Stimulated activated CD4-positive, alpha-beta T cell treated with anti-CD3 and anti-CD28 coated beads, Interleukin-2, amount 100 ng/mL, for 24 hours (primary cell): ENCODE data around the gene IBA57.

Experiments used
- DNase-seq, 2 donors: peaks; one replicate each; pipeline ENCODE4 v3.0.0-alpha.2; 2020

IBA57 gene

DNA sequence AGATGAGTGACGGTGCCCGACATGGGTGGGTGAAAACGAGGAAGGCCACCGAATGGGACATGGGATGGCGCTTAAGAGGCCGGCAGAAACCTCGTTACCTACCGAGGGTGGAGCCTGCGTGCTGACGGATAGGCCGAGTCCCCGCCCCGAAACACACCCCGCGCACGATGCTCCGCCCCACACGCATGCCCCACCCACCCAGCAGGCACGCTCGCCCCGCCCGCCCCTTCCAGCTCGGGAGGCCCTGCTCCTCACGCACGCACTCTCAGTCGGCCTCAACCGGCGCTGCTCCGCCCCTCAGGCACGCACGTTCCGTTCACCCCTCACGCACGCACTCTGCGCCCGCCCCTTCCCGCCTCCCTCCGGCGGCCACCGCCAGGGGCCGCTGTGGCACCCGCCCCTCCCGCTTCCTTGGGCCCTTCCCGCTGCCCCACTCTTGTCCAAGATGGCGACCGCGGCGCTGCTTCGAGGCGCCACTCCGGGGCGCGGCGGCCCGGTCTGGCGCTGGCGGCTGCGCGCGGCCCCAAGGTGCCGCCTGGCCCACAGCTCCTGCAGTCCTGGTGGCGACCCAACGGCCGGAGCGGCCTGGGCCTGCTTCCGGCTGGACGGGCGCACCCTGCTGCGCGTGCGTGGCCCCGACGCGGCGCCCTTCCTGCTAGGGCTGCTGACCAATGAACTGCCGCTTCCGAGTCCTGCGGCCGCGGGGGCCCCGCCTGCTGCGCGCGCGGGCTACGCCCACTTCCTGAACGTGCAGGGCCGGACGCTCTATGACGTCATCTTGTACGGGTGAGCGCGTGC is at the start of gene IBA57:
Gene IBA57, plus strand, starts transcription at position 433 of the 798 bp plus-strand sequence. Its CDS starts 13 bp downstream, at position 446.
- peak; percentile 99 for DNase-seq

DNA sequence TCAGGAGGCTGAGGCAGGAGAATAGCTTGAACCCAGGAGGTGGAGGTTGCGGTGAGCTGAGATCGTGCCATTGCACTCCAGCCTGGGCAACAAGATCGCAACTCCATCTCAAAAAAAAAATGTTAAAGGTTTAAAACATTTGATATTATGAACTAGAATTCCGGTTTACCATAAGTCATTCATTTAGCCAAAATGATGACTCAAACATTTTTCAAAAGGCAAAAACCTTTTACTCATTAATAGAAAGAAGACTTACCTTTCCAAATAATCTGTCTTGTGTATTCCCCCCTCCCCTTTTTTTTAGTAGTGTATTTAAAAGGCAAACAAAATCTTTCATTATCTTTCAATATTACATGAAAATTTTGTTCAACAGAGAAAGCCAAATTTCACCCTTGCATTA is 48.3 kb upstream of the IBA57 start:
- DNase-seq = no peak

DNA sequence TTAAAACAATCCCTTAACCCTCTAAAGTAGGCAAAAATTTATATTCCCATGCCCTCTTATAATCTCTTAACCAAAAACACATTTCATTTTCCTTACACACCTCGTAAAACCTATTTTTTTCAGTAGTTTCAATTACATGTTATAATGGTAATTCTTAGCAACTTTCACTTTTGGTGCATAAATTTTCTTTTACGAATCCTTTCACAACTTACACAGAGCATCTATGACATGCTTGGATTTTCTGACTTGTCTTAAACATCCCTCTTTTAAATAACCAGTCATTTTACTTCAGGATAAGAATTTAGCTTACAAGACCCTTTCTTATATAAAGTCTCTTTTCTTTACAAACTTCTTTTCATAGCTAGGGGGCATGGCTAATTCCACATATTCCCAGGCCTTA is 47.6 kb upstream of the IBA57 start:
- DNase-seq = no peak

DNA sequence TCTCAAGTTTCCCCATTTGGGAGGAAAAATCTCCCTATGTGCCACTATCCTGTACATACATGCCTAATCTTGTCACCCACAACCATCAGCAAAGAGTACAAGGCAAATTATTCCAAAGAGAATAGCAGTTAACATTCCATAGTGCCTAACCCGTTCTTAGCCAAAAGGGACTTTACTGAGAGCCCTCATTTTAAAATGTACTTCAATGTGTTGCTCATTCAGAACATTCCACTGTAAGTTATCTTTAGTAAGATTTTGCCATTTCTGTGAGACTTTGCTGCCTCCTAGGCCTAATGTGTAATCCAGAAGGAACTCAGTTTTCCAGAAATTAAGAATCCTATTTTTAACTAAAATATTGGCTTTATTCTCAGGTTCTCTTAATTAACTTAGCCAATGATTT is 45.3 kb upstream of the IBA57 start:
- DNase-seq = no peak

DNA sequence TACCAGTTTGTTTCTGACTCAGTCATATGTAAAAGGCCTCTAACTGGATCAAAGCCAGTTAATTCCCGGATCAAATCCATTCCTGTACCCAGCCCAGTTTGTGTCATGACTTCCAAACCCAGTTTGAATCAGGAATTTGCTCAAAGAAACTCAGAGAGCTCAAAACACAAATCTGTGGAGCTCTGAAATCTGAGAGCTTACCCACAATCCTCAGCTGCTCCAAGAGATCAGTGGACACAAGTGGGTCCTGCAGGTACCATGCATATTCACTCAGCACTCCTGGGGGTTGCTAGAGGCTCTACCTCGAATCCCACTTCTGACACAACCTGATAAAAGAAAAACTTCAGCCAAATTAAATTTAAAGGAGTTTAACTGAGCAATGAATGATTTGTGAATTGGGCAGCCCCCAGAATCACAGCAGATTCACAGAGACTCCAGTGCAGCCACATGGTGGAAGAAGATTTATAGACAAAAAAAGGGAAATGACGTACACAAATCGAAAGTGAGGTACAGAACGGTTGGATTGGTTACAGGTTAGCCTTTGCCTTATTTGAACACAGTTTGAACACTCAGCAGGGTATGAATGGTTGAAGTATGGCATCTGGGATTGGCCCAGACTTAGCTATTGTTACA is 44.6 kb upstream of the IBA57 start:
- DNase-seq = no peak

DNA sequence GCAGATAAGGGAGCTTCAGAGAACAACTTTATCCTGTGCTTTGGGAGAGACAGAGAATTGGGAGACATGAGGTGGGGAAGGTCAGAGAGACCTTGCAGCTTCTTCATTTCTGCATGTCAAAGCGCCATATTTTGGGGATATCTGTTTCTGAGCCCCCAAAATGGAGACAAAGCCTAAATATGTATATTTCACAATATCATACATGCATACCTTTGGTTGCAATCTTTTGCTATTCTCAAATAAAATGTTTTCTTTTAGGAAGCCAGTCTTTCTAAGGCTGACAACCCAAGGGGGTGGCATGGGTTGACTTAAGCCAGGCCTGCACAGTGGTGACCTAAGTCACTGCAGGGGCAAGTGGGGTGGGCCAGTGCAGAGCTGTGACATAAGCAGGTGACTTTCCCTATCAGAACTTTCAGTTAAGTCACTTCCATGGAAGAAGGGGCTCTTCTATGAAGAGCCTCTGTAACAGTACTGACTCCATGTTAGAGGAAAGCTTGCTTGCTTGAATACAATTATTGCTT is 42.6 kb upstream of the IBA57 start:
- no peak for DNase-seq

DNA sequence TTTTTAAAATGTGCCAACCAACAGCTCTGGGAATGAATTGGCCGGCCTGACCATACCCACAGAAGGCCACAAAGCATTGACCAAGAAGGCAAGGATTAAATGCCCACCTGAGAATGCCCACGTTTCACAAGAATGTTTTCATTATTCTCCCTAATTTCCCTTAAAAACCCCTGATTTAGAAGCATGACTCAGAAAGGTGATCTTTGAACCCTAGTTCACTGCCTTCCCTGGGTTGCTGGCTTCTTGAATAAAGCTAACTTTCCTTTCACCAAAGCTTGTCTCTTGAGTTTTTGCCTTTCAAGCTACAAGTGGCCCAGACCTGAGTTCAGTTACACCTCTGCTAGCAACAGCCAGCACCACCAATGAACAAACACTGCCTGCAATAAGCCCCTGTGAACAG is 42.1 kb upstream of the IBA57 start:
- DNase-seq = no peak

DNA sequence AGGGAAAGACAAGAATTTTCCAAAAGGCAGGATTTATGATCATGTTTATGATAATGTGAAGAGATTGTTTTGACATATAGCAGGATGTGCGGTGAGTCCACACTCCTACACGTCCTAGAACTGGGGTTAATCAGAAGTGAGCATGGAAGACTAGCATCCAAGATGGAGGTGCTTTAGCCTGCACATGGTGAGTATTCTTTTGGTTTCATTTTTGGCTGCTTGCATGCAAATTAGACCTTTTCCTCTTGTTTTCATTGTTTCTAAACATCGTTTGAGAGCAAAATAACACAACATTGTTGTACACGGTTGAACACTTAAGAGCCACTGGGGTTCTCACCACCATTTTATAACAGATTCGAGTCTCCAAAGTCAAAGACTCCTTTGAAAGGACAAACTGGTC is 40.4 kb upstream of the IBA57 start:
- no peak for DNase-seq

DNA sequence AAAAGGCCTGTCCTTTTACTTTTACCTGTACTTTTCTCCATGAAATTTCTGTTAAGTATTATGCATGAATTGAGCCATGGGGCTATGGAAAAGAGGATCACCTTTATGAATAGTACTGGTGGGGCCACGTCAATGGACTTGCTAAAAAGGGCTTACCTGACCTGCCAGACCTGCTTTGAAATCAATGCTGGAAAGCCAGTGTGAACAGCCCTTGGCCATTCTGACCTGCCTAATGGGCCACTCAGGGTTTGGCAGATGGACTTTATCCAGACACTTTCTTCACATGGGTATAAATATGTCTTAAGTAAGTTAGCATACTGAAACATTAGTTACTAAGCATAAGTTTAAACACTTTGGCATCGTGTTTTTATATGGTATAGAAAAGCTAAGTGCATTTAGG is 33.8 kb upstream of the IBA57 start:
- no peak for DNase-seq

DNA sequence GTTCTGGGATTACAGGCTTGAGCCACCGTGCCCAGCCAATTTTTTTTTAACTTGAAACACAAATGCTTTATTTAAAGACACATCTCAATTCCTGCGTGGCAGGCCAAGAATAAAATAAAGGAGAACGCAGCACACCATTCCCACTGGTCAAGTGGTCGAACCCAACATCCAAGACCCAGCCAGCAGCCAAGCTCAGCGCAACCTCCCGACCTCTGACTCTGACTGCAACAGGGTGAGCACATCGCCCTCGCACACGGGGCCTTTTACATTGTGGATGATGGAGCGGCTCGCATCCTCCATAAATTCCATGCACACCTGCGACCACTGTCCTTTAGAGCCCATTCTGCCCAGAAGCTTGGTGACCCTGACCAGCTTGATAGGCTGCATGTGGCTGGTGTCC is 31.0 kb upstream of the IBA57 start:
- no peak for DNase-seq

DNA sequence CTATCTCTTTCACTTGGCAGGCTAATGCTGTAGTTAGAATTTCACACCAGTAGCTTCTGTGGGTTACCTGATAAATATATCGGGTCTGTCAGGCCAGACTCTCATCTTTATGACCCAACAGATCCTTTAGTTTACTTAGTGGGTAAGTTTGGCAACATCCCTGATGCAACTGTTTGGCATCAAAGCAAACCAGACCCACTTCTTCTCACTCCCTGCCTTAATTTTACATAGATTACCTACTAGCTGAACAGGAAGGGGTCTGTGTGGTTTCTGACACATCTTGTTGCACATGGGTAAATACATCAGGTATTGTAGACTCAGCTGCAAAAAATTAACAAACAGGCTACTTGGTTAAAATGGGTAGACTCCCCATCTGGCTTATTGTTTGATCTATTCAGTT is 28.7 kb upstream of the IBA57 start:
- DNase-seq = no peak

DNA sequence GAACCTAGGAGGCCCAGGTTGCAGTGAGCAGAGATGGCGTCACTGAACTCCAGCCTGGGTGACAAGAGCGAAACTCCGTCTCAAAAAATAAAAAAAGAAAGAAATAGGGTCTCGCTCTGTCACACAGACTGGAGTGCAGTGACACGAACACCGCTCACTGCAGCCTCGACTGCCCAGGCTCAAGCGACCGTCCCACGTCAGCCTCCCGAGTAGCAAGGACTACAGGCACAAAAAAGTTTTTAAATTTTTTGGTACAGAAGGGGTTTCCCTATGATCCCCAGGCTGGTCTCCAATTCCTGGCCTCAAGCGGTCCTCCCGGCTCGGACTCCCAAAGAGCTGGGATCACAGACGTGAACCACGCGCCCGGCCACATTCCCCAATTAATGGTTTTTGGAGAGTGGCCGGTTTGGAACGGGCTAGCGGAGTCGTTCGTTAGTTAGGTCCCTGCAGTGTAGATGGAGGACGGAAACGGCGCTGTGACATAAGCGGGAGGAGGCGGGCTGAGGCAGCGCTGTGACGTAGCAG is 26.1 kb upstream of the IBA57 start:
- no peak for DNase-seq

DNA sequence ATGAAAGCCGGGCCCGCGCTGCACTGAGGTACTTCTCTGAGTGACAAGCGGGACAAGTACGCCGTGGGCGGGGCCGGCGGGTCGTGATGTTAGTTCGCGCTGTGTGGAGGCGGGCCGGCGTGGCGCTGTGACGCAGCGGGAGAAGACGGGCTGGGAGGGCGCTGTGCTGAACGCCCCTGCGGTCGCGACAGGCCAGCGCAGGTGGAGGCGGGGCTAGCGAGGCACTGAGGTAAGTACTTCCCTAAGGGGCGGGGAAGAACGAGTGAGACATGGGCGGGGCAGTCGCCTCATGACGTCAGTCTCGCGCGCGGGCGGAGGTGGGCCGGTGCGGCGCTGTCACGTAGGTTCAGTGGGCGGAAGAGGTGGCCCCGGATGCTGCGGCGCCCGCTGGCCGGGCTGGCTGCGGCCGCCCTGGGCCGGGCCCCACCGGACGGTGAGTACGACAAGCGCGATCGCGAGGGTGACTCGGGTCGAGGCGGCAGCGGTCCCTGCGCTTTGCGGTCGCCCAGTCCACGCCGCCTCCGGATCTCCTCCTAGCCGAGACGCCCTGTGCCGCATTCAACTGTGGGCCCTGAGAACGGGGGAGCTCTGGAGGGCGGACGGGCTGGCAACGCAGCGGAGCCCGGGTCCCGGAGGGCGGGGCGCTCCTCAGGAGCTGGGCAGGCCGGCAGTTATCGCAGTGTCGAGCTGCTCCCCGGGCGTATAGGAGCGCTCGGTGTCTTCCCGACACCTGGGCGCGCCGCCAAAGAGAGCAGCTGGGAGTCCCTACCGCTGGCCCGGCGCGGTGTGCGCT is 25.5 kb upstream of the IBA57 start, which contains the start of gene GUK1:
Gene GUK1, plus strand, starts transcription at position 349 of the 793 bp plus-strand sequence. Its CDS starts 24 bp downstream, at position 373.
- DNase-seq = peak; percentile 100

DNA sequence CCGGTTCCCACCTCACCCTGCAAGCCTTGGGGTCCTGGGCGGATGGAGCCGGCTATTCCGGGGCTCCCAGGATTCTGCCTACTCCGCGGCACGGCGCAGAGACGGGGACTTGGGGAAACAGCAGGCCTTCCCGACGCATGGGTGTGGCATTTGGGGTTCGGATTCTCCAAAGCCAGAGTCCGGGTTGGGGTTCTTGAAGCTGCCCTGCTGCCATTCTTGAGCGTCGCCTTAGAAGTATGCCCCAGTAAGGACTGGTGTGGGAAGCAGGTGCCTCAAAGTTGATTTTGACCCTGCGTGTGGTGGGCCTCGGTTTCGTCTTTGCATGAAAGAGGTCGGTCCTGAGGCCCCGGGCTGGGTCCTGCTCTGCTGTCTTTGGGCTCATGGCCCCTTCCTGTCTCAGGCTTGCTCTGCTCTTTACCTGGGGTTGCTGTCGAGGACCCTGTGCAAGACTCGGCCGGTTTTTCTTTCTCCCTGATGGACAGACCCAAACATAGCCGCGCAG is 24.8 kb upstream of the IBA57 start:
- no peak for DNase-seq

DNA sequence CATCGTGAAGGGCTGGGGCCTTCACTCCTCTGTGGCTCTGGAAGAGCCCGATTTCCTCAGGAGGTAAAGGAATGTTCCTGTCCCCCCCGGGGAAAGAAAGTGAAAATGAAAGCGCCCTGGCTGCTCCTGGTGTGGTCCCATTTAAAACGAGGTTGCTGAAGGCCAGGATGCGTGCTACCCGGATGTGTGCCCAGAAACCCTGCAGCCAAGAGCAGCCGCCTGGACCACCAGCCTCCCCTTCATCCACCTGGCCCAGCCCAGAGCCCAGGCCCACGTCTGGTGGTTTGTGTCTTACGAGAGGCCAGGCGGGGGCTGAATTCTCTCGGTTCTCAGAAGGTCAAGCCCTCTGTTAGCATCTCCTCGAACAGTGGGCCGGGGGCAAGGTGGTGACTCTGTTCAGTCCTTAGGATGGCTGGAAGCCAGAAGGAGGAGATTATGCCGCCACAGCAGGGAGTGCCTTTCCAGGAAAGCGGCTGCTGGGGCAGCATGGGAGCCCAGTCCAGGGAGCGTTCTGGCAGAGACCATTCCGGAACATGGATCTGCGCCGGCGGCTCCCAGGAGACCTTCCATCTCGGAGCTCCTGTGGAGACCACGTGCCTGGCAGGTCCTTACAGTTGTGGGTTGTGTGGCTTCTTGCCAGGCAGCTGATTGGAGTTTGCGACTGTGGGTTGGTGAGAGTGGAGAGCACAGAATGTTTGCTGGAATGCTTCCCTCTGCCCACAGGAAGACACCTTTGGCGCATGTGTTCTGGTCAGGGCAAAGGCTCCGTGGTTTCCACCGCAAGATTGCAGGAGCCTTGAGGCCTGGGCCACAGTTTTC is 24.2 kb upstream of the IBA57 start:
- DNase-seq = peak in 1 of 2 donors; percentile 34

DNA sequence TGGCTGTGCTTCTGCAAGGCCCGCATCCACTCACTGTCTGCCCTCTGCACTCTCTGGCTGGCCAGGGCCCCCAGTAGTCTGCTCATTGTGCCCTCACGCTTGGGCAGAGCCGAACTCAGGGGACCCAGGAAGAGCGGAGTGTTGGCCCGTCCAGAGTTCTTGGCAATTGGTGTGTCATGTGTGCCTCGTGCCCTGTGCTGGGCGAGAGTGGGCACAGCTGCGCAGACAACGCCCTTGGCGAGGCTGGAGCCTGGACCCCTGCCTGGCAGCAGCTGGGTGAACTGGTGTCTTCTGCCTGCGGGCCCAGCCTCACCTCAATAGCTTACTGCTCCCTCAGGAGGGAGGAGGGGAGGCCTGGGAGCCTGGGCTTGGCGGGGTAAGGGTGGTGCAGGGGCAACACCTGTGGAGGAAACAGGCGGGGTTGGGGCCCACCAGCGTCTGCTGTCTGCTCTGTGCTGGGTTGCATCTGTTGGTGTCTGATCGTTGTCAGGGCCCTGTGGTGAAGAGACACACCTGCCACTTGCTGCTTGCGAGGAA is 23.4 kb upstream of the IBA57 start:
- DNase-seq = no peak

DNA sequence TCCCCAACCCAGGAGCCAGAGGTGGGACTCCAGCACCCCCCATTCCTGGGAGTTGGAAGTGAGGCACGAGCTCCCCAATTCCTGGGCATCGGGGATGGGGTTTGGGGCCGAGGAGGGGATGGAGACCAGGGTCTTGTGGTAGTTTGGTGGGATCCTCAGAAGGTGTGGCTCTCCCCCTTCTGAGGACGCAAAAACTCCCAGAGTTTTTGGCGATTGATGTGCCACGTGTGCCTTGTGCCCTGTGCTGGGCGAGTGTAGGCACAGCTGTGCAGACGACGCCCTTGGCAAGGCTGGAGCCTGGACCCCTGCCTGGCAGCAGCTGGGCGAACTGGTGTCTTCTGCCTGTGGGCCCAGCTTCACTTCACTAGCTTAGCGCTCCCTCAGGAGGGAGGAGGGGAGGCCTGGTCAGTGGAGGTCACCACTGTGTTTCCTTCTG is 22.9 kb upstream of the IBA57 start:
- no peak for DNase-seq

DNA sequence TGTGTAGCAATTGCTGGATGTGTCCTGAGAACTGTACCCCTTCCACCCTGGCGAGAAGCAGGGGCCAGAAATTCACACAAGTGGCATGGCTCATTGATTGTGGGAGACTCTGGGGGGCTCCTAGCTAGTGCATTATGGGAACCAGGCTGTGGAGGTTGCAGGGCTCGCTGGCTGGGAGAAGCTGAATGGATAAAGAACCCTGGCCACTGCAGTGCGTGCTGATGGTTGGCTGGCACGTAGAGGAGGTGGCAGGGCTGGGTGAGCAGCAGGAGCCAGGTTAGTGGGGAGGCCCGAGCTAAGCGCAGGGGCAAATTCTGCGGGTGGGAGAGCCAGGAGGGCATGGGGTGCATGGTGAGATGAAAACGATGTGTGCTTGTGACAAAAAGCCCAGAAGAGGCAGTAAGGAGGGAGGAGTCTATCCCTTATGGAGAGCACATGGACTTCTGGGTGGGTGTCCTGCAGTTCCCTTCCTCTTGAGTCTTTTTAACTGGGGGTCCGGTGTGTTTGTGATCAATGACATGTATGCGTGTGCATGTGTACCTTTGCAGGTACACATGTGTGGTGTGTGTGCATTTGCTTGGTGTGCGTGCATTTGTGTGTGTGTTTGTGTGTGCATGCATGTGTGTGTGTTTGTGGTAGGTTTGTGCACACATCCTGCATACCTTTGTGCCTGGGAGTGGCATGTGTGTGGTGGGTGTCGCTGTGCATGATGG is 22.0 kb upstream of the IBA57 start:
- DNase-seq = no peak

DNA sequence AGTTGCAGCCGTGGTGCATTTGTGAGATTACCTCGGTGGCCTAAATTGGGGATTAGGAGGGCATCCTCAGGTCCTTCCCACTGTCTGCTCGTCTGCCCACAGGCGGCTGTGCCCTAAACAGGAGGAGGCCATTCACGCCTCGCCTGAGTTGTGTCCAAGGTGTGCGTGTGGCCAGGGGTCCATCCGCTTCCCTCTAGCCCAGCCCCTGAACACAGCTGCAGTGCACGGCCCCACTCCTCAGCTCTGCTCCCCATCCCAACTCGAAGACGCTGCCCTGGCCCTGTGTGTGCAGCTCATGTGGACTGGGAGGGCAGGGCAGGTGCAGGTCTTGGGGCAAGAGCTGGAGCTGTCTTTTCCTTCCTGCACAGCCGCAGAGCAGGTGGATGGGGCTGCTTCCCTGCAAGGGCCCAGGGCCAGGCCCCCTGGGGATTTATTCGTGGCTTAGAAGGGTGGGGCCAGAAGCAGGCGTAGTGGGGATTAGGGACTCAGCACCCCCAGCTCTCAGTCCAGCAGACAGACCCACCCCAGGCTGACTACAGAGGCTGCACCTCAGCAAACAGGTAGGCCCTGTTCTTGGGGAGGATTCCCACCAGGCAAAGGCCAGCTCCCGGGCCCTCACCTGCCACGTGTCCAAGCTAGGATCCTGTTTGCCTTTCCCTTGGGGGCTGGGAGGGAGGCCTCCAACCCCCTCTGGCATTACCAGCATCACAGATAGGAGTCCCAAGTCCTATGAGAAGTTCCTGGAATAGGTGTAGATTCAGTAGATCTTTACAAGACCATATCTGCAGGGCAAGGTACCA is 21.2 kb upstream of the IBA57 start:
- no peak for DNase-seq

DNA sequence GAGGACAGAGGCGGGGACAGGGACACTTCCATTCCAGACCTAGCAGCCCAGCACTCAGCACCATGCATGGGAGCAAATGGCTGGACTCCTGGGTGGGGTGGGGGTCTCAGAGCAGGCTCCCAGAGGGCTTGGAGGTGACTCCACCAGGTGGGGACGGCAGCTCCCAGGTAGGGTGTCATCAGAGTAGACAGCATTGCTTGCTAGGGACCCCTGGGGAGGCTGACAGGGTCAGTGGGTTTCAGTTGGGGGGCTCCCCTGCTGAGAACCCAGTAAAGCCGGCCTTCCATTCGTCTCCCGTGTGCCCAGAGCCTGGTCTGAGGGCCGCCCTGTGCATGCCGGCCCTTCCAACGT is 20.6 kb upstream of the IBA57 start:
- DNase-seq = no peak
